Gastrocnemius medialis (tissue), 4 donors: ENCODE measurements around the gene CT55.

Source experiments
- CTCF ChIP-seq, 5 experiments: fragments of 450-650 bp in 3 of 5; fragments of 200-600 bp in 2 of 5; sonication (generic) in 2 of 5; IDR thresholded peaks in 4 of 5; conservative IDR thresholded peaks in 1 of 5; 1 replicate in 4 of 5; 2 replicates in 1 of 5; pipeline ENCODE4 v1.5.1; 2016 to 2019; ENCODE audit warnings: antibody characterized with exemption in 5 of 5, mild to moderate bottlenecking in 3 of 5, moderate library complexity in 3 of 5
- POLR2A ChIP-seq, 2 donors: fragments of 450-650 bp; IDR thresholded peaks; one replicate each; pipeline ENCODE4 v1.6.1; 2017; ENCODE audit warnings: antibody characterized with exemption in 2 of 2, mild to moderate bottlenecking in 2 of 2, moderate library complexity in 2 of 2

- TF ChIP-seq CTCF (IDR thresholded peaks at IDR 0.05 in 4 of 5, conservative IDR thresholded peaks at IDR 0.05 in 1 of 5) (no peak), POLR2A (IDR thresholded peaks at IDR 0.05) (no peak)
These were observed 20.6 kb upstream of the CT55 start for GRCh38 chrX:135191838-135192237.
